SK-N-SH (cell line): Measurements from ENCODE around the gene C19orf33.

Experiments
- CTCF ChIP-seq: fragments of 200-600 bp; sonication (generic); IDR thresholded peaks from 2 replicates; pipeline ENCODE4 v1.6.1; 2017; ENCODE audit warnings: antibody characterized with exemption, mild to moderate bottlenecking, moderate library complexity
- EP300 ChIP-seq, 2 experiments: IDR thresholded peaks; 2 replicates each; pipeline versions ENCODE4 v1.4.0 to v1.6.1; 2012; ENCODE audit warnings: borderline replicate concordance in 1 of 2, low read depth in 1 of 2, low read length in 1 of 2
- MEF2A ChIP-seq: IDR thresholded peaks from 2 replicates; pipeline ENCODE4 v1.4.0; 2012; ENCODE audit warnings: low read depth, borderline replicate concordance
- NFIC ChIP-seq: IDR thresholded peaks from 2 replicates; pipeline ENCODE4 v1.4.0; 2012; ENCODE audit warnings: borderline replicate concordance
- NRF1 ChIP-seq: IDR thresholded peaks from 2 replicates; pipeline ENCODE4 v1.6.1; 2012; ENCODE audit warnings: low read depth, mild to moderate bottlenecking, low read length
- POLR2AphosphoS5 ChIP-seq: IDR thresholded peaks from 2 replicates; pipeline ENCODE4 v1.6.1; 2012; ENCODE audit warnings: low read depth, low read length
- RFX5 ChIP-seq: IDR thresholded peaks from 2 replicates; pipeline ENCODE4 v1.6.1; 2012; ENCODE audit warnings: mild to moderate bottlenecking, improper control_type of control experiment, low read length

DNA sequence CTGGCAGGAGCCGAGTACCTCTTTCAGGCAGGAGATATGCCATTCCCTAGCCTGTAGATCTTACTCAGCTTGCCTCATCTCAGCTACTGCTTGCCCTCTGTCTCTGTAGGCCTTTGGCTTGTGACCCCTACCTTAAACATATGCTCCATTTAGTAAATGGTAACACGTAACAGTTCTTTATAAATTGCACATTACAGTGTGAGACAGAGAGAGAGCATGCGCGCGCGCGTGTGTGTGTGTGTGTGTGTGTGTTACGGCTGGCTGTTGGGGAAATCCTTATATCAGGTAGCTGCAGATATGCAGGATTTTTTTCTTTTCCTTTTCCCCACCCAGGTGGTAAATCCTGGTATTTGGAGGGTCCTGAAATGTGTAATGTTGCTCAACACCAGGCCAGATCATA lies 35.5 kb upstream of the C19orf33 start:
- TF ChIP-seq NFIC (no peak), CTCF (no peak), EP300 (IDR thresholded peaks at IDR 0.05; ENCODE audit: borderline replicate concordance in 1 of 2, low read depth in 1 of 2, low read length in 1 of 2) (no peak), NRF1 (no peak), POLR2AphosphoS5 (no peak), MEF2A (no peak), RFX5 (no peak)
